Measurements from ENCODE around the gene CTAGE9. TPM values are rescaled to one million over a fixed set of nuclear protein-coding genes. Genes with fewer than 3 reads are reported as not detected.
"Not testable (repeated sequence)": the region's sequence is repeated elsewhere in the genome, so short reads cannot be mapped to it uniquely, and the experiment has no call there.

Gene CTAGE9, protein sequence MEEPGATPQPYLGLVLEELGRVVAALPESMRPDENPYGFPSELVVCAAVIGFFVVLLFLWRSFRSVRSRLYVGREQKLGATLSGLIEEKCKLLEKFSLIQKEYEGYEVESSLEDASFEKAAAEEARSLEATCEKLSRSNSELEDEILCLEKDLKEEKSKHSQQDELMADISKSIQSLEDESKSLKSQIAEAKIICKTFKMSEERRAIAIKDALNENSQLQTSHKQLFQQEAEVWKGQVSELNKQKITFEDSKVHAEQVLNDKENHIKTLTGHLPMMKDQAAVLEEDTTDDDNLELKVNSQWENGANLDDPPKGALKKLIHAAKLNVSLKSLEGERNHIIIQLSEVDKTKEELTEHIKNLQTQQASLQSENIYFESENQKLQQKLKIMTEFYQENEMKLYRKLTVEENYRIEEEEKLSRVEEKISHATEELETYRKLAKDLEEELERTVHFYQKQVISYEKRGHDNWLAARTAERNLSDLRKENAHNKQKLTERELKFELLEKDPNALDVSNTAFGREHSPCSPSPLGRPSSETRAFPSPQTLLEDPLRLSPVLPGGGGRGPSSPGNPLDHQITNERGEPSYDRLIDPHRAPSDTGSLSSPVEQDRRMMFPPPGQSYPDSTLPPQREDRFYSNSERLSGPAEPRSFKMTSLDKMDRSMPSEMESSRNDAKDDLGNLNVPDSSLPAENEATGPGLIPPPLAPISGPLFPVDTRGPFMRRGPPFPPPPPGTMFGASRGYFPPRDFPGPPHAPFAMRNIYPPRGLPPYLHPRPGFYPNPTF
- not detected for total RNA-seq
- polyA plus RNA-seq = not detected
- total RNA-seq = not detected

DNA sequence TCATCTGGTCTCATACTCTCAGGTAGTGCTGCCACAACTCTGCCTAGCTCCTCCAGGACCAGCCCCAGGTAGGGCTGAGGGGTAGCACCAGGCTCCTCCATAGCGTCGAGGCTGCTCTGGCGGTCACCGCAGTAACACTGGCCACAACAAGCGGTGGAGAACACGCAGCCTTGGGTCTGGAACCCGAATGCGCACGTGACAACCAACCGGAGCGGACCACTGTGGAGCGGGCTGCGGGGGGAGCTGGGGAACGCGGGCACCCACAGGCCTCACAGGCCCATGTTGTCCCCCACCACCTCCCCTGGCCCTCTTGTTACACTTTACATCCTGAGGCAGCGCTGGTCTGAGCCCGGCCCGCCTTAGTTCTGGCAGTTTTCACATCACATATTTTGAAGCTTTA lies at the start of gene CTAGE9:
TSS of gene CTAGE9 (minus strand) at position 101 of the 400 bp plus-strand sequence. CDS start at position 101, 0 bp downstream.
- ATAC-seq; H3K36me3 Mint-ChIP-seq; H3K9me3 ChIP-seq (ENCODE audit: control insufficient read depth in 2 of 3, low read length in 3 of 3); H3K27me3 Mint-ChIP-seq; POLR2A ChIA-PET; H3K36me3 ChIP-seq (ENCODE audit: control insufficient read depth in 2 of 3, insufficient read depth in 3 of 3, low read length in 3 of 3); CTCF ChIA-PET; intact Hi-C loops (cut with micrococcal nuclease); H3K4me1 ChIP-seq (ENCODE audit: control insufficient read depth in 2 of 2, insufficient read depth in 2 of 2, low read length in 2 of 2); H3K27me3 ChIP-seq (ENCODE audit: control insufficient read depth in 2 of 2, insufficient read depth in 2 of 2, low read length in 2 of 2); H3K27ac Mint-ChIP-seq; H3K4me3 ChIP-seq (ENCODE audit: low read length); H3K4me3 Mint-ChIP-seq; H3K4me1 Mint-ChIP-seq; DNase-seq; H3K27ac ChIP-seq (ENCODE audit: low read depth, low read length); H3K9me3 Mint-ChIP-seq: not testable (repeated sequence)

DNA sequence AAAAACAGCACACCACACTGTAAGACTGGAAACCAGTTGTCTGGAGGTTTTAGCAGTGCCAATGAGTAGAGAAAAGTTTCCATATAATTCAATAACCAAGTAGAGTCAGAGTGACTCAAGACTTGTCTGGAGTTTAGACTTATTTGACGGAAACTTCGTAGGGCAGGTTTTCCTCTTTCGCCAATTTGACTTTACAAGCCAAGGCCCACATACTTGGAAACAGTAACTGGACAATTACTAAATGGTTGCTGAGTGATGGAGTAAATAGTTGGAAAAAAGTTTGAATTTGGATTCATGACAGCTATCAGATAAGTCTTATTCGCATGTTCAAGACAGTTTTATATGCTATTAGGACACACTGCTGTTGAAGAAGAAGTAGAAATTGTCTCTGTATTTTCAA lies 48.1 kb upstream of the CTAGE9 start:
- Mint-ChIP-seq H3K27me3 (peaks cover 10 to 33% (median 23%) of the 10 kb centered on the region in 5 donors), H3K36me3 (no peaks in the 10 kb centered on the region), H3K4me3 (no peak overlapping the region), H3K4me1 (no peaks in the 10 kb centered on the region), H3K9me3 (no peaks in the 10 kb centered on the region), H3K27ac (no peak overlapping the region)
- Histone ChIP-seq H3K27me3 (ENCODE audit: control insufficient read depth in 2 of 2, insufficient read depth in 2 of 2, low read length in 2 of 2) (no peaks in the 10 kb centered on the region), H3K27ac (ENCODE audit: low read depth, low read length) (no peak overlapping the region), H3K4me1 (ENCODE audit: control insufficient read depth in 2 of 2, insufficient read depth in 2 of 2, low read length in 2 of 2) (no peaks in the 10 kb centered on the region), H3K36me3 (ENCODE audit: control insufficient read depth in 2 of 3, insufficient read depth in 3 of 3, low read length in 3 of 3) (no peaks in the 10 kb centered on the region), H3K4me3 (ENCODE audit: low read length) (no peak overlapping the region), H3K9me3 (ENCODE audit: control insufficient read depth in 2 of 3, low read length in 3 of 3) (no peaks in the 10 kb centered on the region)
- CTCF ChIA-PET = no interaction called here
- DNase-seq = no peak
- no peak for ATAC-seq
- POLR2A ChIA-PET = no interaction called here
- intact Hi-C loops (cut with micrococcal nuclease) = no loop called here

DNA sequence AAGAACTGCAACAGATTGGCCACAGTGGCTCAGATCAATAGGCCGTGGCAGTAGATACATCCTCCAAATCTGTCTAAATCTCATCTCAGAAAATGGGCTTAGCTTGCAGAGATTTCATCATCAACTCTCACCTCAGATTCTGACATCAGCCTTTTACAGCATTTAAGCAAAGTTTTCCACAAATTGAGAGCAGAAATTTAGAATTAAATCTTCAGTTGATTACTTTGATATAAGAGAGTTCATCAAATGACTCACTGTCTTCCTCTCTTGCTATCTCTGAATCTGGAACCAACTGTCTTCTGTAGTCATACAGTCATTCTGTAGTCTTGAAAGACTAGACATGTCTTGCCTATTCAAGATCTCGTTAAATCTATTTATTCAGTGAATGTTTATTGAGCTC lies 45.2 kb upstream of the CTAGE9 start:
- no peaks in the 10 kb centered on the region for H3K27me3 ChIP-seq (ENCODE audit: control insufficient read depth in 2 of 2, insufficient read depth in 2 of 2, low read length in 2 of 2)
- H3K4me3 ChIP-seq (ENCODE audit: low read length) = no peak overlapping the region
- ATAC-seq (no peak), DNase-seq (no peak)
- ChIA-PET POLR2A (no interaction called here), CTCF (no interaction called here)
- no peaks in the 10 kb centered on the region for H3K36me3 Mint-ChIP-seq
- no peaks in the 10 kb centered on the region for H3K9me3 ChIP-seq (ENCODE audit: control insufficient read depth in 2 of 3, low read length in 3 of 3)
- no peaks in the 10 kb centered on the region for H3K9me3 Mint-ChIP-seq
- H3K27ac Mint-ChIP-seq = no peak overlapping the region
- no peaks in the 10 kb centered on the region for H3K4me1 ChIP-seq (ENCODE audit: control insufficient read depth in 2 of 2, insufficient read depth in 2 of 2, low read length in 2 of 2)
- no peaks in the 10 kb centered on the region for H3K4me1 Mint-ChIP-seq
- H3K4me3 Mint-ChIP-seq = no peak overlapping the region
- intact Hi-C loops (cut with micrococcal nuclease) = no loop called here
- peaks cover 8 to 33% (median 23%) of the 10 kb centered on the region in 5 donors for H3K27me3 Mint-ChIP-seq
- H3K36me3 ChIP-seq (ENCODE audit: control insufficient read depth in 2 of 3, insufficient read depth in 3 of 3, low read length in 3 of 3) = no peaks in the 10 kb centered on the region
- no peak overlapping the region for H3K27ac ChIP-seq (ENCODE audit: low read depth, low read length)

DNA sequence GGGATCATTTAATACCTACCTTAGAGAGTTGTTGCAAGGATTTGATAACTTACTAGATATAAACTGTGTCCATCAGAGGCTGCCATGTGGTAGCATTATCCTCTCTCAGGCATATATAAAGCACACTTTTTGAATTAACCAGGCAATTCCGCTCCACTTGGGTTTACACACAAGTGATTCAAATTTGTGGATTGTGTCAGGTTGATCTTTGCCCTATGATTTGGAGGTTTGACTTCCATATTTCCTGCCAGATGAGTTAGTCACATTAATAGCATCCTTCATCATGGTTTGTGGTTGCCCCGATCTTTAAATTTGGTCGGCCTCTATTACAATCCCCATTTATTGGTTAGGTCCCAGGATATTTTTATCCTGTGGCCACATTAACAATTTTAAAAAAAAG lies 44.8 kb upstream of the CTAGE9 start:
- H3K36me3 ChIP-seq (ENCODE audit: control insufficient read depth in 2 of 3, insufficient read depth in 3 of 3, low read length in 3 of 3) = no peaks in the 10 kb centered on the region
- H3K4me1 ChIP-seq (ENCODE audit: control insufficient read depth in 2 of 2, insufficient read depth in 2 of 2, low read length in 2 of 2) = no peaks in the 10 kb centered on the region
- Mint-ChIP-seq H3K27ac (no peak overlapping the region), H3K27me3 (peaks cover 8 to 33% (median 23%) of the 10 kb centered on the region in 5 donors), H3K4me3 (no peak overlapping the region), H3K36me3 (no peaks in the 10 kb centered on the region), H3K9me3 (no peaks in the 10 kb centered on the region), H3K4me1 (no peaks in the 10 kb centered on the region)
- H3K4me3 ChIP-seq (ENCODE audit: low read length) = no peak overlapping the region
- intact Hi-C loops (cut with micrococcal nuclease) = no loop called here
- H3K9me3 ChIP-seq (ENCODE audit: control insufficient read depth in 2 of 3, low read length in 3 of 3) = no peaks in the 10 kb centered on the region
- ATAC-seq = no peak
- no peaks in the 10 kb centered on the region for H3K27me3 ChIP-seq (ENCODE audit: control insufficient read depth in 2 of 2, insufficient read depth in 2 of 2, low read length in 2 of 2)
- ChIA-PET POLR2A (no interaction called here), CTCF (no interaction called here)
- H3K27ac ChIP-seq (ENCODE audit: low read depth, low read length) = no peak overlapping the region
- DNase-seq = no peak

DNA sequence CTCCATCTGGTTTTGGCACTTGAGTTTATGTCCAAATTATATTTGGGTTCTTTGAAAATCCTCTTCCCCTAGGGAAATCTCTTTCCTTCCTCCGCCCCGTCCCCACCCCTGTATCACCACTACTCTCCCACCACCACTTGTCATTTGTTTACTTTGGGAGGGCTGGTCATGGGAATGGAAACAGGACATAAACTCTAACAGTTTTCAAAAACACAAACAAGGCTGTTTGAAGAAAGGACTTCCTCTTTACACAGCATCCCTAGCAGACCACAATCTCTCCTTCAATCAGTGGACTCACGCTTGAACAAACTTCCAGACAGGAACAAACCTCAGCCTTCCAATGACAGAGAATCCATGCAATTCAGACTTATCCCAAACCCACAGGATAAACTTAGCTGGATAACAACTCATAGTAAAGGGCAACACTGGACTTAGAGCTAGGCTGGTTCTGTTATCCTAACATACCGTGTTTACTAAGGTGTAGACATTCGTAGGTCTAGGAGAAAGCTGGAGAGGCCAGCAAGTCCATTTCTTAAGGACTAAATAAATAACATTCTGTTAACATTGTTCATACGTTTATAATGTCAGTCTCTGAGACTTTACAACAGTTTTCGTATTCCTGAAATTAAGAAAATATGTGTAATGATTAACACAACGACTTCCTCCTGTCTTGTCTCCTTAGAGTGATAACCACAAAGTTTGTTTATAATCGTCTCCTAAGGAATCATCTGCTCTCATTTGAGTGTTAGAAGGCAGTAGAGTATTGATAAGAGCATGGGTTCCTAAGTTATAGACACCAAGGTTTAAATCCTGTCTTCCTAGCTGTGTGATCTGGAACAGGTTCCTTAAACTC lies 44.1 kb upstream of the CTAGE9 start:
- H3K4me1 ChIP-seq (ENCODE audit: control insufficient read depth in 2 of 2, insufficient read depth in 2 of 2, low read length in 2 of 2) = no peaks in the 10 kb centered on the region
- H3K27ac ChIP-seq (ENCODE audit: low read depth, low read length) = no peak overlapping the region
- H3K4me3 ChIP-seq (ENCODE audit: low read length) = no peak overlapping the region
- no peak overlapping the region for H3K27ac Mint-ChIP-seq
- H3K4me1 Mint-ChIP-seq = no peaks in the 10 kb centered on the region
- H3K36me3 Mint-ChIP-seq = no peaks in the 10 kb centered on the region
- peaks cover 8 to 33% (median 23%) of the 10 kb centered on the region in 5 donors for H3K27me3 Mint-ChIP-seq
- H3K9me3 ChIP-seq (ENCODE audit: control insufficient read depth in 2 of 3, low read length in 3 of 3) = no peaks in the 10 kb centered on the region
- DNase-seq (no peak), ATAC-seq (no peak)
- intact Hi-C loops (cut with micrococcal nuclease) = no loop called here
- no peaks in the 10 kb centered on the region for H3K27me3 ChIP-seq (ENCODE audit: control insufficient read depth in 2 of 2, insufficient read depth in 2 of 2, low read length in 2 of 2)
- no peak overlapping the region for H3K4me3 Mint-ChIP-seq
- ChIA-PET CTCF (no interaction called here), POLR2A (no interaction called here)
- H3K36me3 ChIP-seq (ENCODE audit: control insufficient read depth in 2 of 3, insufficient read depth in 3 of 3, low read length in 3 of 3) = no peaks in the 10 kb centered on the region
- no peaks in the 10 kb centered on the region for H3K9me3 Mint-ChIP-seq

DNA sequence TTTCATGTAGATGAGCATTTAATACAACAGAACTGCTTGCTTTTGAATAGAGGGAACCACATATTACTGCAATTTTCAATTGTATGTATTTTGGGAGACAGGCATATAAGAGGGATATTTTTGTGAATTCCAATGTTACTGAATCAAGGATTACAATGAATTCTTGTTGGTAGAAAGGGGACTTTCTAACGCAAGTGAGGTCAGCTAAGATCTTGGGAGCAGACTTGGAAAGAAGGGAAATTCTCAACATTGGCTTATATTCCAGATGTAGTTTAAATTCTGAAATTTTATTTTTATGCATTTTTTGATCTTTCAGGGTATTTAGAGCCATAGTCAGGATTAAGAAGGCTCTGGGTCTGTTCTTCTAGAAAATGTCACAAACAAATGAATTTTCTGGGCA lies 43.3 kb upstream of the CTAGE9 start:
- no peaks in the 10 kb centered on the region for H3K9me3 Mint-ChIP-seq
- ATAC-seq (no peak), DNase-seq (no peak)
- no peaks in the 10 kb centered on the region for H3K36me3 Mint-ChIP-seq
- POLR2A ChIA-PET = no interaction called here
- Histone ChIP-seq H3K4me1 (ENCODE audit: control insufficient read depth in 2 of 2, insufficient read depth in 2 of 2, low read length in 2 of 2) (no peaks in the 10 kb centered on the region), H3K27me3 (ENCODE audit: control insufficient read depth in 2 of 2, insufficient read depth in 2 of 2, low read length in 2 of 2) (no peaks in the 10 kb centered on the region), H3K9me3 (ENCODE audit: control insufficient read depth in 2 of 3, low read length in 3 of 3) (no peaks in the 10 kb centered on the region), H3K4me3 (ENCODE audit: low read length) (no peak overlapping the region), H3K36me3 (ENCODE audit: control insufficient read depth in 2 of 3, insufficient read depth in 3 of 3, low read length in 3 of 3) (no peaks in the 10 kb centered on the region), H3K27ac (ENCODE audit: low read depth, low read length) (no peak overlapping the region)
- H3K4me3 Mint-ChIP-seq = no peak overlapping the region
- intact Hi-C loops (cut with micrococcal nuclease) = no loop called here
- CTCF ChIA-PET = no interaction called here
- no peaks in the 10 kb centered on the region for H3K4me1 Mint-ChIP-seq
- no peak overlapping the region for H3K27ac Mint-ChIP-seq
- H3K27me3 Mint-ChIP-seq = peaks cover 8 to 33% (median 23%) of the 10 kb centered on the region in 5 donors

Measured in naive thymus-derived CD4-positive, alpha-beta T cell (primary cell).